ENCODE measurements around the gene ANP32B. TPM values are rescaled to one million over a fixed set of nuclear protein-coding genes. Genes with fewer than 3 reads are reported as not detected.

ANP32B gene
- total and polyA plus RNA-seq, 7 donors = 31.4 to 217 (median 66.7) TPM

DNA sequence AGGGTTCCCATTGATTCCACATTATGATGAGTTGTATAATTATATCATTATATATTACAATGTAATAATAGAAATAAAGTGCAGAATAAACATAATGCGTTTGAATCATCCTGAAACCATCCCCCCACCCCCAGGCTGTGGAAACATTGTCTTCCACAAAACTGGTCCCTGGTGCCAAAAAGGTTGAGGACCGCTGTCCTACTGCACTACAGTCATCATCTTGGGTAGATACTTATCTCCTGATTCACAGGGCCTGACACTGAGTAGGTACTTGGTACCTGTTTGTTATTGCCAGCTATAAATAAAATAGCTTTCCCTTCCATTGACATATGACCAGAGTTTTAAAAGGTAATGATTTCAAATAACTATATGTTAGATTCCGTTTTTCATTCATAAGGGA, 25.6 kb downstream of the ANP32B start:
- Histone ChIP-seq H3K27me3 (no peaks in the 10 kb centered on the region), H3K27ac (no peak overlapping the region), H3K4me3 (no peak overlapping the region), H3K4me1 (peaks cover 0 to 18% (median 11%) of the 10 kb centered on the region in 4 donors), H3K9me3 (no peaks in the 10 kb centered on the region), H3K36me3 (peaks cover 35 to 87% (median 61%) of the 10 kb centered on the region in 4 donors)
- intact Hi-C loops (cut with DNase I) = no loop called here
- 86 to 90% methylated on average over 3 of the region's 3 CpGs for WGBS, 2 donors
- DNase-seq = no peak
- TF ChIP-seq EP300 (IDR thresholded peaks at IDR 0.05) (no peak), POLR2AphosphoS5 (IDR thresholded peaks at IDR 0.05) (no peak), POLR2A (IDR thresholded peaks at IDR 0.05) (no peak)
- TF ChIP-seq, protein P1, sequence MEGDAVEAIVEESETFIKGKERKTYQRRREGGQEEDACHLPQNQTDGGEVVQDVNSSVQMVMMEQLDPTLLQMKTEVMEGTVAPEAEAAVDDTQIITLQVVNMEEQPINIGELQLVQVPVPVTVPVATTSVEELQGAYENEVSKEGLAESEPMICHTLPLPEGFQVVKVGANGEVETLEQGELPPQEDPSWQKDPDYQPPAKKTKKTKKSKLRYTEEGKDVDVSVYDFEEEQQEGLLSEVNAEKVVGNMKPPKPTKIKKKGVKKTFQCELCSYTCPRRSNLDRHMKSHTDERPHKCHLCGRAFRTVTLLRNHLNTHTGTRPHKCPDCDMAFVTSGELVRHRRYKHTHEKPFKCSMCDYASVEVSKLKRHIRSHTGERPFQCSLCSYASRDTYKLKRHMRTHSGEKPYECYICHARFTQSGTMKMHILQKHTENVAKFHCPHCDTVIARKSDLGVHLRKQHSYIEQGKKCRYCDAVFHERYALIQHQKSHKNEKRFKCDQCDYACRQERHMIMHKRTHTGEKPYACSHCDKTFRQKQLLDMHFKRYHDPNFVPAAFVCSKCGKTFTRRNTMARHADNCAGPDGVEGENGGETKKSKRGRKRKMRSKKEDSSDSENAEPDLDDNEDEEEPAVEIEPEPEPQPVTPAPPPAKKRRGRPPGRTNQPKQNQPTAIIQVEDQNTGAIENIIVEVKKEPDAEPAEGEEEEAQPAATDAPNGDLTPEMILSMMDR (IDR thresholded peaks at IDR 0.05) = no peak

DNA sequence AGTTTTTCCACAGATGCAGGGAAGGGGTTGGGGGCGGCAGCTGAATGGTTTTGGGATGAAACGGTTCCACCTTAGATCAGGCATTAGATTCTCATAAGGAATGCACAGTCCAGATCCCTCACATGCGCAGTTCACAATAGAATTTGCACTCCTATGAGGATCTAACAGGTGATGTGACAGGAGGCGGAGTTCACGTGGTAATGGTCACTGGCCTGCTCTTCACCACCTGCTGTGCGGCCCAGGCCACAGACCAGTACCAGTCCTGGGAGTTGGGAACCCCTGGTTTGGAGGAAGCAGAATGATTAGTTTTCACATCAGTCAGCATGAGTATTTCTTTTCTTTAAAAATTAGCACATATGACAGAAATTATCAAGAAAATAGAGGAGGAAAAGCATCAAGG, 26.3 kb downstream of the ANP32B start:
- Histone ChIP-seq H3K4me3 (no peak overlapping the region), H3K4me1 (peaks cover 0 to 15% (median 9%) of the 10 kb centered on the region in 4 donors), H3K9me3 (no peaks in the 10 kb centered on the region), H3K36me3 (peaks cover 35 to 94% (median 66%) of the 10 kb centered on the region in 4 donors), H3K27me3 (no peaks in the 10 kb centered on the region), H3K27ac (peak overlapping the region in 2 of 4 donors; percentile 5 to 24)
- no peak for TF ChIP-seq EP300 (IDR thresholded peaks at IDR 0.05)
- no peak for TF ChIP-seq POLR2AphosphoS5 (IDR thresholded peaks at IDR 0.05)
- TF ChIP-seq, protein P1 (IDR thresholded peaks at IDR 0.05) = no peak
- no peak for TF ChIP-seq POLR2A (IDR thresholded peaks at IDR 0.05)
- WGBS, 2 donors = 92 to 94% methylated on average over 6 of the region's 6 CpGs
- intact Hi-C loops (cut with DNase I) = no loop called here
- no peak for DNase-seq

DNA sequence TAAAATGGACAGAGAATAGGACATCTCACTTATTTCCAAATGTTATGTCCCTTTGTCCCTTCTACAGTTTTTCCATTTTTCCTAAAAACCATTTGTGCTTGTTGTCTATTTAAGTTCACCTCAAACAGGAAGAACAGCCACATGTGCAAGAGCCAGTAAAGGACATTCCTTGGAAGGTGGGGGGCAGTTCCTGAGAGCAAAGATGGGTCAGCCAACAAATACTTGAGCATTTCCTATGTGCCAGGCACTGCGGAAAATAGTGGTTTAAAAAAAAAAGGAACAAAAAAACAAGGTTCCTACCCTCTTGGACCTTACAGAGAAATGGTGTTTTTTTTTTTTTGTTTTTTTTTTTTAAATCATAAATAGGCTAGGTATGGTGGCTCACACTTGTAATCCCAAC, 26.8 kb downstream of the ANP32B start:
- Histone ChIP-seq H3K9me3 (no peaks in the 10 kb centered on the region), H3K36me3 (peaks cover 39 to 99% (median 70%) of the 10 kb centered on the region in 4 donors), H3K27me3 (no peaks in the 10 kb centered on the region), H3K27ac (peak overlapping the region in 2 of 4 donors; percentile 9 to 24), H3K4me3 (no peak overlapping the region), H3K4me1 (peaks cover 0 to 15% (median 9%) of the 10 kb centered on the region in 4 donors)
- intact Hi-C loops (cut with DNase I) = no loop called here
- TF ChIP-seq EP300 (IDR thresholded peaks at IDR 0.05) (no peak), POLR2A (IDR thresholded peaks at IDR 0.05) (no peak), POLR2AphosphoS5 (IDR thresholded peaks at IDR 0.05) (peak; percentile 7 to 62 (median 36))
- TF ChIP-seq, protein P1 (IDR thresholded peaks at IDR 0.05) = no peak
- WGBS, 2 donors = 62 to 93% methylated on average over 1 of the region's 1 CpG
- DNase-seq = no peak

DNA sequence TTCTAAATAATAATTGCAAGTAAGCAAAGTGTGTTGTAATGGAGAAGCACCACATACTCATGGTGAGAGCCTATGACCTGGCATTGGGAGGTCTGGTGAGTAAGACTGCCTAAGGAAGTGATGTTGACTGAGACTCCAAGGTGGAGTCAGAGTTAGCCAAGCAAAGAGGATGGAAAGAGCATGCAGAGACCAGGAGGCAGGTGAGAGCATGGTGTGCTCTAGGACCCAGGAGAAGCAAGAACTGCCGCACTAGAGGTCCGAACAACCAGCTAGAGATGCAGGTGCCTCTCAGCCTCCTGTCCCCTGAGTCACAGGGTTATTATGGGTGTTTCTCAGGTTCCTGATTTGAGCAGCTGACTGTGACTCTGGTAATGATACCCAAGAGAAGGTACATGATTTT, 27.3 kb downstream of the ANP32B start:
- peaks cover 37 to 99% (median 69%) of the 10 kb centered on the region in 4 donors for H3K36me3 ChIP-seq
- no peak for DNase-seq
- WGBS, 2 donors = 19 to 23% methylated on average over 2 of the region's 2 CpGs
- no peaks in the 10 kb centered on the region for H3K27me3 ChIP-seq
- H3K27ac ChIP-seq = peak overlapping the region in 1 of 4 donors; percentile 9
- TF ChIP-seq, protein P1 (IDR thresholded peaks at IDR 0.05) = no peak
- TF ChIP-seq EP300 (IDR thresholded peaks at IDR 0.05) (no peak), POLR2A (IDR thresholded peaks at IDR 0.05) (no peak), POLR2AphosphoS5 (IDR thresholded peaks at IDR 0.05) (no peak)
- H3K4me1 ChIP-seq = peaks cover 0 to 15% (median 9%) of the 10 kb centered on the region in 4 donors
- H3K4me3 ChIP-seq = no peak overlapping the region
- no peaks in the 10 kb centered on the region for H3K9me3 ChIP-seq
- intact Hi-C loops (cut with DNase I) = no loop called here

DNA sequence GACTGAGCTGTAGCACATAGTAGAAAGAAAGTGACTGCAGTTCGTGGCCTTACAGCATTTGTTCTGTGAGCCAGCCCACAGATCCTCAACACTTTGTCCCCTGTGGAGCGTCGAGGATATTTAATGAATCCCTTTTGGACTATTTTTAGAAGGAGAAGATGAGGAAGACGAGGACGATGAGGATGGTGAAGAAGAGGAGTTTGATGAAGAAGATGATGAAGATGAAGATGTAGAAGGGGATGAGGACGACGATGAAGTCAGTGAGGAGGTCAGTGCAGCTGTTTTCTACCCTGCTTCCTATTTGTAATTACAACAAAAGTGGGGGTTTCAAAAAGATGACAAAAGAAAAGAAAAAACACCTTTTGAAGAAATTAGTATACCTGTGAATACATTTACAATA, 28.0 kb downstream of the ANP32B start:
- no peaks in the 10 kb centered on the region for H3K9me3 ChIP-seq
- WGBS, 2 donors = 92 to 93% methylated on average over 7 of the region's 7 CpGs
- TF ChIP-seq, protein P1 (IDR thresholded peaks at IDR 0.05) = no peak
- TF ChIP-seq POLR2A (IDR thresholded peaks at IDR 0.05) (no peak), EP300 (IDR thresholded peaks at IDR 0.05) (no peak), POLR2AphosphoS5 (IDR thresholded peaks at IDR 0.05) (no peak)
- H3K27ac ChIP-seq = no peak overlapping the region
- DNase-seq = no peak
- no peaks in the 10 kb centered on the region for H3K27me3 ChIP-seq
- intact Hi-C loops (cut with DNase I) = no loop called here
- no peak overlapping the region for H3K4me3 ChIP-seq
- H3K4me1 ChIP-seq = peaks cover 0 to 15% (median 9%) of the 10 kb centered on the region in 4 donors
- peaks cover 34 to 99% (median 68%) of the 10 kb centered on the region in 4 donors for H3K36me3 ChIP-seq

Measured in sigmoid colon (tissue), 7 donors.